Transverse colon (tissue), 4 donors: ENCODE data around the gene PTPN1. TPM values are rescaled to one million over a fixed set of nuclear protein-coding genes. Genes with fewer than 3 reads are reported as not detected.
A peak's percentile ranks its signal among the peaks of the same experiment; 100 is the strongest.

Source experiments
- DNase-seq: peaks from one replicate; pipeline ENCODE4 v3.0.0-alpha.2; 2019
- H3K27ac ChIP-seq, 4 donors: fragments of 200-600 bp; sonication (generic); 2 replicates each; pipeline ENCODE4 v1.5.1; 2016 to 2018; ENCODE audit warnings: inconsistent platforms in 4 of 4
- H3K27me3 ChIP-seq: fragments of 200-600 bp; sonication (generic); 2 replicates; pipeline ENCODE4 v1.5.1; 2017; ENCODE audit warnings: inconsistent platforms
- H3K36me3 ChIP-seq, 4 donors: fragments of 200-600 bp; sonication (generic); 2 replicates each; pipeline ENCODE4 v1.5.1; 2017 to 2019; ENCODE audit warnings: inconsistent platforms in 4 of 4
- H3K4me1 ChIP-seq, 4 donors: fragments of 200-600 bp; sonication (generic); 2 replicates each; pipeline ENCODE4 v1.5.1; 2017 to 2020; ENCODE audit warnings: inconsistent platforms in 4 of 4
- H3K4me3 ChIP-seq, 4 donors: fragments of 200-600 bp; sonication (generic); 1 replicate in 1 of 4; 2 replicates in 3 of 4; pipeline versions ENCODE4 v1.5.1 to v1.6.1; 2017 to 2019; ENCODE audit warnings: inconsistent platforms in 4 of 4
- H3K9me3 ChIP-seq, 2 donors: fragments of 200-600 bp; sonication (generic); 2 replicates each; pipeline ENCODE4 v1.5.1; 2017 to 2019; ENCODE audit warnings: inconsistent platforms in 2 of 2
- CTCF ChIP-seq, 5 experiments: fragments of 200-600 bp in 3 of 5; fragments of 450-650 bp in 2 of 5; sonication (generic) in 3 of 5; IDR thresholded peaks; 1 replicate in 2 of 5; 2 replicates in 3 of 5; pipeline ENCODE4 v1.5.1; 2016 to 2017; ENCODE audit warnings: antibody characterized with exemption in 5 of 5, inconsistent platforms in 3 of 5, mild to moderate bottlenecking in 2 of 5, moderate library complexity in 1 of 5
- EP300 ChIP-seq: sonication (generic); formaldehyde crosslinking; IDR thresholded peaks from one replicate; pipeline ENCODE4 v1.6.1; 2017; ENCODE audit warnings: antibody characterized with exemption, low read depth
- POLR2A ChIP-seq: fragments of 450-650 bp; IDR thresholded peaks from one replicate; pipeline ENCODE4 v1.6.1; 2016; ENCODE audit warnings: antibody characterized with exemption, mild to moderate bottlenecking, moderate library complexity
- POLR2AphosphoS5 ChIP-seq, 3 donors: sonication (generic); formaldehyde crosslinking; IDR thresholded peaks; one replicate each; pipeline ENCODE4 v1.6.1; 2016; ENCODE audit warnings: antibody characterized with exemption in 3 of 3
- WGBS, 2 donors: methylation state at CpG; one replicate each; pipeline ENCODE4 v1.1.5; 2018; ENCODE audit warnings: low coverage in 1 of 2; 5-methylcytosine and 5-hydroxymethylcytosine counted together
- in situ Hi-C, 4 donors: fragments of 200-750 bp; cut with MboI; loops; one replicate each; pipeline versions ENCODE4 v1.15.0 to v1.15.1; 2017; ENCODE audit warnings: low sequenced_read_pairs in 3 of 4, low pct_ligation_motif_present in 1 of 4, low pct_unique_long_range_greater_than_20kb in 1 of 4
- intact Hi-C: fragments of 100-400 bp; cut with DNase I; formaldehyde crosslinking; loops from one replicate; pipeline ENCODE4 v1.15.1; 2023; ENCODE audit warnings: low total_unique reads
- total RNA-seq, 4 donors: library from RNA; depleted of rRNA; stranded (reverse); fragments of >200 nt; gene quantifications; one replicate each; pipeline ENCODE4 v1.1.0, GENCODE V29; 2016

Gene PTPN1
- total RNA-seq, 4 donors from 2014 or later: 19.3 to 34.8 (median 28.8) TPM

DNA sequence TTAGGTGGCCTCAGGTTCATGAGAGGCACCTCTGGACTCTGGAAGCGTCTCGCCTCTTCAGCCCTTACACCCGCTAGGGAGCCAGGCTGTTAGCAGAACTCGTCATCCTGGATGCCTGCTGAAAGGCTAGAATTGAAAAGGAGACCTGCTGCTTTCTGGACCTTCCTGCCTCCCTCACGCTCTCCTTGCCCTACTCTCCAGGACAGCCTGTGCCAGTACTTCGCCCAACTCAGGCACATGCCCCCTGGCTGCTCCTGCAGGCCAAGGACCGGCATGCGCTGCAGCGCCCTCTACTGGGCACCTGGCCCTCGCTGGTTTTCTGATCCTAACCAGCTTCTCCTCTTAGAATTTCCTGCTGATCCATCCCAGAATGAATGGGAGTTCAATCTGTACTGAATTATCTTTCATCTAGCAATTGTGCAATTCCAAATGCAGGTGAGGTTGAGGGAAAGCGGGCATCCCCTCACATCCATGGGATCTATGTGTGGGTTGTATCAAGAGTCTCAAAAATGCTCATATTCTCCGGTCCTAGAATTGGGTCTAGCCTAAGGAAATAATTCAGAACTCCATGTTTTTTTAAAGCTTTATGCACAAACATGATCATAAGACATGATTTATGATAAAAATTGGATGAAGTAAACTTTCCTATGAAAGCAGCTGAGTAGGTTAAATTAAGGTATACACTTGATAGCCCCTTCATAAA, 78.0 kb downstream of the PTPN1 start:
- TF ChIP-seq CTCF (IDR thresholded peaks at IDR 0.05) (peak; percentile 75 to 90 (median 88)), POLR2AphosphoS5 (IDR thresholded peaks at IDR 0.05) (no peak), EP300 (no peak), POLR2A (no peak)
- H3K27ac ChIP-seq: no peak overlapping the region

DNA sequence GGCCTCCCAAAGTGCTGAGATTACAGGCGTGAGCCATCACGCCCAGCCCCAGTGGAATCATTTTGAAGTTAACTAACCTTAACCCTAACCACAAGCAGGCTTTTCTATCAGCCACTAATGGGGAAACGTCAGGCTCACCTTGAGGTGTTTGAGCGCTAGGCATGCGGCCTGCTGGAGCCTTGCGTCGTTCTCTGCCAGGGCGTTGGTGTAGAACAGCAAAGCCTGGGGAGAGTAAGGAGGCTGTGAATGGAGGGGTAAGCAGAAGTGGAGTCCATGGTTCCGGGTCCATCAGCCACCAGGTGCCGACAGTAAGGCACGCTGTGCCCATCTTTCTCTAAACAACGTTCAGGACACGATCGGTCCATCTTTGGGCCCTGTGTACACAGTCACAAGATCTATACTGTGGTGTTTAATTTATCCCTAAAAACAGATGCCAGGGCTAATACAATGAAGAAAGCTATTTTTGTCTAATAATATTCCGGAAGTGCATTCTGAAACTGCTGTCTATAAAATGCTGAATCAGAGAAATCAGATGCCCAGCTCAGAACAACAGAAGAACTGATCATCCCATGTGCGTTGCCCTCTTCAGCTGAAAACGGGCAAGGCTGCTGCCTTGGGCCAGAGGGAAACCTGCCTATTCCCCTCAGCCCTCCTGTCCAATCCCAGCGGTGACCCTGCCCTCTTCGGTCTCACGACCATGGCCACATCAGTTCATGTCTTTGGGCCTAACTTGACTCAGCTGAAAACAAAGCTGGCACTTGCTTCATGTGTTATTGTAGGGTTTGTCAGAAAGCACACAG, 79.6 kb downstream of the PTPN1 start:
- H3K4me1 ChIP-seq: peaks cover 0 to 13% (median 3%) of the 10 kb centered on the region in 4 donors
- H3K9me3 ChIP-seq: no peaks in the 10 kb centered on the region
- peaks cover 0 to 10% (median 0%) of the 10 kb centered on the region in 4 donors for H3K36me3 ChIP-seq
- H3K4me3 ChIP-seq: no peak overlapping the region
- intact Hi-C loops (no loop called here), in situ Hi-C loops (no loop called here)
- H3K27ac ChIP-seq: no peak overlapping the region
- WGBS, 2 donors: 87 to 92% methylated on average over 5 to 20 of the region's 20 CpGs
- no peaks in the 10 kb centered on the region for H3K27me3 ChIP-seq
- TF ChIP-seq POLR2A (no peak), POLR2AphosphoS5 (IDR thresholded peaks at IDR 0.05) (no peak), EP300 (no peak), CTCF (IDR thresholded peaks at IDR 0.05) (no peak)
- no peak for DNase-seq

More for the DNA sequence above, 78.0 kb downstream of the PTPN1 start:
- Histone ChIP-seq H3K4me3 (no peak overlapping the region), H3K27me3 (no peaks in the 10 kb centered on the region), H3K4me1 (peaks cover 0 to 13% (median 3%) of the 10 kb centered on the region in 4 donors), H3K9me3 (no peaks in the 10 kb centered on the region), H3K36me3 (peaks cover 0 to 10% (median 0%) of the 10 kb centered on the region in 4 donors)
- DNase-seq: peak; percentile 80
- in situ Hi-C loops: no loop called here
- WGBS, 2 donors: 72 to 90% methylated on average over 2 to 12 of the region's 12 CpGs
- intact Hi-C loops: no loop called here

- DNase-seq: no peak
- no peak for TF ChIP-seq POLR2A
- no peak for TF ChIP-seq CTCF (IDR thresholded peaks at IDR 0.05)
- TF ChIP-seq POLR2AphosphoS5 (IDR thresholded peaks at IDR 0.05): no peak
- no peak for TF ChIP-seq EP300
- peaks cover 0 to 13% (median 3%) of the 10 kb centered on the region in 4 donors for H3K4me1 ChIP-seq
- H3K4me3 ChIP-seq: no peak overlapping the region
- no peak overlapping the region for H3K27ac ChIP-seq
- H3K36me3 ChIP-seq: peaks cover 0 to 9% (median 0%) of the 10 kb centered on the region in 4 donors
- intact Hi-C loops: no loop called here
- in situ Hi-C loops: no loop called here
- H3K27me3 ChIP-seq: no peaks in the 10 kb centered on the region
- WGBS, 2 donors: 89% methylated on average over 11 of the region's 11 CpGs; no CpG with 5 or more reads in 1 of the 2 donors
- no peaks in the 10 kb centered on the region for H3K9me3 ChIP-seq
Measured at GRCh38 chr20:50590348-50590664, 80.1 kb downstream of the PTPN1 start.

- DNase-seq: no peak
- H3K27ac ChIP-seq: no peak overlapping the region
- no peak for TF ChIP-seq CTCF (IDR thresholded peaks at IDR 0.05)
- no peak for TF ChIP-seq POLR2AphosphoS5 (IDR thresholded peaks at IDR 0.05)
- no peak for TF ChIP-seq EP300
- TF ChIP-seq POLR2A: no peak
- in situ Hi-C loops: no loop called here
- H3K27me3 ChIP-seq: no peaks in the 10 kb centered on the region
- H3K4me3 ChIP-seq: no peak overlapping the region
- intact Hi-C loops: no loop called here
- no peaks in the 10 kb centered on the region for H3K36me3 ChIP-seq
- H3K4me1 ChIP-seq: peaks cover 0 to 15% (median 3%) of the 10 kb centered on the region in 4 donors
- no peaks in the 10 kb centered on the region for H3K9me3 ChIP-seq
- WGBS, 2 donors: 86% methylated on average over 5 of the region's 5 CpGs; no CpG with 5 or more reads in 1 of the 2 donors
Measured at GRCh38 chr20:50591233-50591852, 81.2 kb downstream of the PTPN1 start.
